Measurements from ENCODE around the gene CTTN. TPM values are rescaled to one million over a fixed set of nuclear protein-coding genes. Genes with fewer than 3 reads are reported as not detected.
"Not testable (repeated sequence)": the region's sequence is repeated elsewhere in the genome, so short reads cannot be mapped to it uniquely, and the experiment has no call there.

The CTTN gene
- total RNA-seq, 6 experiments from 2014 or later: 365 to 411 (median 374) TPM

DNA sequence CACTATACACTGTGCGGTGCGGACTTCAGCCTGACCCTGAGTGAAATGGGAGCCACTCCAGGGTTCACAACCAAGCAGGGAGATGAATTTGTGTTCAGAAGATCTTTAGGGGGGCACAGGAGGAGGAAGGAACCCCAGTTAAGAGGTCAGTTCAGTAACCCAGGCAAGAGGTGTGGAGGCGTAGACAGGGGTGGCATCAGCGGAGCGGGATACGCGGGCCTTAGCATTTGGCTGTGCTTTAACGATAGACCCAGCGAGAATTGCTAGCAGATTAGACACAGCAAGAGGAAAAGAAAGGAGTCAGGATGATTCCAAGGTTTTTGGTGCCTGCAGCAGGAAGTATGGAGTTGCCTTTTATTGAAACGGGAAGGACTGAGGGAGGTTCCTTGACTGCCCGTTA is 46.8 kb downstream of the CTTN start:
- TF ChIP-seq, protein P1, sequence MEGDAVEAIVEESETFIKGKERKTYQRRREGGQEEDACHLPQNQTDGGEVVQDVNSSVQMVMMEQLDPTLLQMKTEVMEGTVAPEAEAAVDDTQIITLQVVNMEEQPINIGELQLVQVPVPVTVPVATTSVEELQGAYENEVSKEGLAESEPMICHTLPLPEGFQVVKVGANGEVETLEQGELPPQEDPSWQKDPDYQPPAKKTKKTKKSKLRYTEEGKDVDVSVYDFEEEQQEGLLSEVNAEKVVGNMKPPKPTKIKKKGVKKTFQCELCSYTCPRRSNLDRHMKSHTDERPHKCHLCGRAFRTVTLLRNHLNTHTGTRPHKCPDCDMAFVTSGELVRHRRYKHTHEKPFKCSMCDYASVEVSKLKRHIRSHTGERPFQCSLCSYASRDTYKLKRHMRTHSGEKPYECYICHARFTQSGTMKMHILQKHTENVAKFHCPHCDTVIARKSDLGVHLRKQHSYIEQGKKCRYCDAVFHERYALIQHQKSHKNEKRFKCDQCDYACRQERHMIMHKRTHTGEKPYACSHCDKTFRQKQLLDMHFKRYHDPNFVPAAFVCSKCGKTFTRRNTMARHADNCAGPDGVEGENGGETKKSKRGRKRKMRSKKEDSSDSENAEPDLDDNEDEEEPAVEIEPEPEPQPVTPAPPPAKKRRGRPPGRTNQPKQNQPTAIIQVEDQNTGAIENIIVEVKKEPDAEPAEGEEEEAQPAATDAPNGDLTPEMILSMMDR (IDR thresholded peaks at IDR 0.05): no peak
- no peak overlapping the region for H3K4me3 Mint-ChIP-seq
- DNase-seq: no peak
- peaks cover 15% of the 10 kb centered on the region for H3K27me3 Mint-ChIP-seq (ENCODE audit: insufficient read depth)
- peaks cover 7% of the 10 kb centered on the region; the same call in 1 of the 2 replicates for H3K4me1 Mint-ChIP-seq (ENCODE audit: low read depth)
- no peak overlapping the region for H3K27ac Mint-ChIP-seq
- peaks cover 19% of the 10 kb centered on the region for H3K9me3 Mint-ChIP-seq
- peaks cover 34% of the 10 kb centered on the region for H3K36me3 Mint-ChIP-seq (ENCODE audit: low read depth)

- H3K27ac Mint-ChIP-seq: no peak overlapping the region; the same call in 1 of the 2 replicates
- no peak overlapping the region for H3K4me3 Mint-ChIP-seq
- H3K27me3 Mint-ChIP-seq (ENCODE audit: insufficient read depth): peaks cover 12% of the 10 kb centered on the region
- peaks cover 7% of the 10 kb centered on the region; the same call in 1 of the 2 replicates for H3K4me1 Mint-ChIP-seq (ENCODE audit: low read depth)
- peaks cover 34% of the 10 kb centered on the region for H3K36me3 Mint-ChIP-seq (ENCODE audit: low read depth)
- TF ChIP-seq, protein P1 (IDR thresholded peaks at IDR 0.05): no peak
- peaks cover 23% of the 10 kb centered on the region for H3K9me3 Mint-ChIP-seq
- DNase-seq: no peak
Measured at GRCh38 chr11:70445605-70446004, 47.3 kb downstream of the CTTN start.

DNA sequence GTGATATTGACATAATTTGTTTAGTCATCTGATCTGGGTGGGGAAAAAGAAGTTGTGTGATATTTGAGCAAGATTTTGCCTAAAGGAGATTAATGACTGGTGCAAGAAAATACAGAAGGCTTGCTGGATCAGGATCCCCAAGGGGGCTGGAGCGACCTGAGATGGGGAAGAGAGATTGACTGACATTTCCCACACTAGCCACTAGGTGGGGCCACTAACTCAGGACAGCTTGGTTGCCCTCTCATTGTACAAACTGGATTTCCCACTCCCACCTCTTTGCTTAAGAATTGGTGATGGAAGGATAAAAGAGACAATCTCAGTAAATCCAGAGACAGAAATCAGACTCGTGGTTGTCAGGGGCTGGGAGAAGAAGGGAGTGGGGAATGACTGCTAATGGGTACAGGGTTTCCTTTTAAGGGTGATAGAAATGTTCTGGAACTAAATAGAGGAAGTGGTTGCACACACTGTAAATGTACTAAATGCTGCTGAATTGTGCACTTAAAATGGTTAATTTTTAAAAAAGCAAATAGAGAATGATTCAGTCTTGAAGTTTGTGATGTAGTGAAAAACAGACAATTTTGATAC is 50.7 kb downstream of the CTTN start:
- TF ChIP-seq, protein P1 (IDR thresholded peaks at IDR 0.05): peak; percentile 74
- peaks cover 8% of the 10 kb centered on the region for H3K27me3 Mint-ChIP-seq (ENCODE audit: insufficient read depth)
- H3K36me3 Mint-ChIP-seq (ENCODE audit: low read depth): peaks cover 32% of the 10 kb centered on the region
- no peak overlapping the region for H3K27ac Mint-ChIP-seq
- H3K4me3 Mint-ChIP-seq: no peak overlapping the region
- no peak for DNase-seq
- H3K4me1 Mint-ChIP-seq (ENCODE audit: low read depth): peaks cover 7% of the 10 kb centered on the region; the same call in 1 of the 2 replicates
- peaks cover 23% of the 10 kb centered on the region for H3K9me3 Mint-ChIP-seq

GRCh38 chr11:70454197-70454767 is 56.0 kb downstream of the CTTN start:
- Mint-ChIP-seq H3K27ac (no peak overlapping the region), H3K4me3 (no peak overlapping the region), H3K9me3 (peaks cover 12% of the 10 kb centered on the region), H3K36me3 (ENCODE audit: low read depth) (peaks cover 13% of the 10 kb centered on the region), H3K27me3 (ENCODE audit: insufficient read depth) (peaks cover 3% of the 10 kb centered on the region), H3K4me1 (ENCODE audit: low read depth) (peaks cover 4% of the 10 kb centered on the region; the same call in 1 of the 2 replicates)
- TF ChIP-seq, protein P1 (IDR thresholded peaks at IDR 0.05): no peak
- DNase-seq: no peak

- H3K9me3 Mint-ChIP-seq; H3K4me3 Mint-ChIP-seq; H3K4me1 Mint-ChIP-seq (ENCODE audit: low read depth); DNase-seq; H3K36me3 Mint-ChIP-seq (ENCODE audit: low read depth); H3K27me3 Mint-ChIP-seq (ENCODE audit: insufficient read depth); H3K27ac Mint-ChIP-seq: not testable (repeated sequence)
Measured at GRCh38 chr11:70454811-70455210, 56.5 kb downstream of the CTTN start.

- H3K27me3 Mint-ChIP-seq (ENCODE audit: insufficient read depth): peaks cover 3% of the 10 kb centered on the region
- H3K36me3 Mint-ChIP-seq (ENCODE audit: low read depth): peaks cover 2% of the 10 kb centered on the region
- H3K4me1 Mint-ChIP-seq (ENCODE audit: low read depth): peaks cover 4% of the 10 kb centered on the region; the same call in 1 of the 2 replicates
- no peak overlapping the region for H3K4me3 Mint-ChIP-seq
- peaks cover 1% of the 10 kb centered on the region; the same call in 1 of the 2 replicates for H3K9me3 Mint-ChIP-seq
- TF ChIP-seq, protein P1 (IDR thresholded peaks at IDR 0.05): no peak
- no peak overlapping the region for H3K27ac Mint-ChIP-seq
- DNase-seq: no peak
Measured at GRCh38 chr11:70455354-70455753, 57.0 kb downstream of the CTTN start.
